ENCODE results near the gene GRID2. TPM values are rescaled to one million over a fixed set of nuclear protein-coding genes. Genes with fewer than 3 reads are reported as not detected.

GRID2 gene
- total and polyA plus RNA-seq, 9 of the 15 experiments (the other 6 are each of a cell fraction or from before 2014, with no cell fraction given): 0.04 TPM; not detected in 7

- no peak for TF ChIP-seq ZNF589 (CRISPR knock-in tag; IDR thresholded peaks at IDR 0.05; ENCODE audit: low read depth)
Observed at GRCh38 chr4:92629302-92629701, 325.5 kb downstream of the GRID2 start (continued).

GRCh38 chr4:92634882-92635281 is 331.1 kb downstream of the GRID2 start:
- BruUV-seq (replicated peaks): no TSS peak
- H3K9ac ChIP-seq (ENCODE audit: insufficient read depth in 1 of 2, low read depth in 2 of 2, low read length in 2 of 2): no peak overlapping the region
- ATAC-seq: no peak
- DNase-seq (ENCODE audit: extremely low read depth in 1 of 4, low spot score in 3 of 4): no peak
- H3K9me1 ChIP-seq (ENCODE audit: control insufficient read depth, insufficient read depth, low read length): no peaks in the 10 kb centered on the region
- TF ChIP-seq SP2 (IDR thresholded peaks at IDR 0.05; ENCODE audit: extremely low read depth, low read depth, low read length, poor library complexity, severe bottlenecking) (no peak), MAFF (IDR thresholded peaks at IDR 0.05; ENCODE audit: low read length) (no peak)
- no peaks in the 10 kb centered on the region for H4K20me1 ChIP-seq (replicated peaks; ENCODE audit: control insufficient read depth, insufficient read depth, low read length)
- no peaks in the 10 kb centered on the region; the same call in 1 of the 2 replicates for H3K9me3 ChIP-seq (replicated peaks; ENCODE audit: control insufficient read depth, insufficient read depth, low read depth, low read length)
- H3K27ac ChIP-seq (ENCODE audit: extremely low read depth, low read depth, low read length): no peak overlapping the region
- CTCF ChIA-PET (ENCODE audit: low intra/inter-chr PET ratio): no interaction called here
- H3K4me1 ChIP-seq (replicated peaks in 1 of 2; ENCODE audit: control insufficient read depth in 2 of 2, insufficient read depth in 2 of 2, low read length in 2 of 2): no peaks in the 10 kb centered on the region
- no peaks in the 10 kb centered on the region for H3K79me2 ChIP-seq (ENCODE audit: control insufficient read depth, insufficient read depth, low read length)
- no peak overlapping the region for H3K4me3 ChIP-seq
- H2AFZ ChIP-seq (ENCODE audit: low read depth, low read length): no peak overlapping the region
- intact Hi-C loops (cut with micrococcal nuclease) (no loop called here), in situ Hi-C loops (cut with MboI) (no loop called here)
- no peaks in the 10 kb centered on the region for H3K27me3 ChIP-seq (ENCODE audit: control insufficient read depth in 2 of 2, insufficient read depth in 2 of 2, low read length in 2 of 2)
- FAIRE-seq: no peak
- H3K4me2 ChIP-seq (ENCODE audit: insufficient read depth, low read length): no peak overlapping the region
- H3K36me3 ChIP-seq (ENCODE audit: control insufficient read depth, insufficient read depth, low read length): no peaks in the 10 kb centered on the region
- 0% methylated on average over 3 of the region's 3 CpGs for WGBS (ENCODE audit: insufficient coverage, low coverage, missing lambda C conversion rate)
- POLR2A ChIA-PET: no interaction called here

- 0% methylated on average over 6 of the region's 6 CpGs for WGBS (ENCODE audit: insufficient coverage, low coverage, missing lambda C conversion rate)
- H3K79me2 ChIP-seq (ENCODE audit: control insufficient read depth, insufficient read depth, low read length): no peaks in the 10 kb centered on the region
- POLR2A ChIA-PET: no interaction called here
- H3K27ac ChIP-seq (ENCODE audit: extremely low read depth, low read depth, low read length): no peak overlapping the region
- no peak for ATAC-seq
- H3K9me1 ChIP-seq (ENCODE audit: control insufficient read depth, insufficient read depth, low read length): no peaks in the 10 kb centered on the region
- H2AFZ ChIP-seq (ENCODE audit: low read depth, low read length): no peak overlapping the region
- in situ Hi-C loops (cut with MboI) (no loop called here), intact Hi-C loops (cut with micrococcal nuclease) (no loop called here)
- no TSS peak for BruUV-seq (replicated peaks)
- no peaks in the 10 kb centered on the region for H3K4me1 ChIP-seq (replicated peaks in 1 of 2; ENCODE audit: control insufficient read depth in 2 of 2, insufficient read depth in 2 of 2, low read length in 2 of 2)
- H3K27me3 ChIP-seq (ENCODE audit: control insufficient read depth in 2 of 2, insufficient read depth in 2 of 2, low read length in 2 of 2): no peaks in the 10 kb centered on the region
- H3K9me3 ChIP-seq (replicated peaks; ENCODE audit: control insufficient read depth, insufficient read depth, low read depth, low read length): no peaks in the 10 kb centered on the region; the same call in 1 of the 2 replicates
- H3K36me3 ChIP-seq (ENCODE audit: control insufficient read depth, insufficient read depth, low read length): no peaks in the 10 kb centered on the region
- CTCF ChIA-PET (ENCODE audit: low intra/inter-chr PET ratio): no interaction called here
- H4K20me1 ChIP-seq (replicated peaks; ENCODE audit: control insufficient read depth, insufficient read depth, low read length): no peaks in the 10 kb centered on the region
- no peak overlapping the region for H3K4me3 ChIP-seq
- no peak overlapping the region for H3K4me2 ChIP-seq (ENCODE audit: insufficient read depth, low read length)
- no peak for DNase-seq (ENCODE audit: extremely low read depth in 1 of 4, low spot score in 3 of 4)
- H3K9ac ChIP-seq (ENCODE audit: insufficient read depth in 1 of 2, low read depth in 2 of 2, low read length in 2 of 2): no peak overlapping the region
- no peak for FAIRE-seq
- TF ChIP-seq TCF3 (CRISPR knock-in tag; IDR thresholded peaks at IDR 0.05) (no peak), NBN (IDR thresholded peaks at IDR 0.05; ENCODE audit: low read depth) (no peak), ZNF778 (CRISPR knock-in tag; IDR thresholded peaks at IDR 0.05) (no peak), ZNF445 (CRISPR knock-in tag; IDR thresholded peaks at IDR 0.05; ENCODE audit: low read depth) (no peak), BRF1 (IDR thresholded peaks at IDR 0.05; ENCODE audit: borderline replicate concordance, extremely low read depth, insufficient read length) (no peak), RBBP5 (IDR thresholded peaks at IDR 0.05; ENCODE audit: borderline replicate concordance, insufficient read depth, low read length, poor library complexity, severe bottlenecking) (no peak), TAF15 (IDR thresholded peaks at IDR 0.05; ENCODE audit: low read depth, low read length) (no peak), ZNF589 (CRISPR knock-in tag; IDR thresholded peaks at IDR 0.05; ENCODE audit: low read depth) (no peak), RBM15 (IDR thresholded peaks at IDR 0.05; ENCODE audit: insufficient read depth, low read length) (no peak), ZBTB34 (CRISPR knock-in tag; IDR thresholded peaks at IDR 0.05) (no peak), RAD51 (IDR thresholded peaks at IDR 0.05; ENCODE audit: borderline replicate concordance, low read depth) (no peak)
Observed at GRCh38 chr4:92636038-92636806, 332.5 kb downstream of the GRID2 start.
